ENCODE measurements around the gene C6orf132.

The C6orf132 gene

DNA sequence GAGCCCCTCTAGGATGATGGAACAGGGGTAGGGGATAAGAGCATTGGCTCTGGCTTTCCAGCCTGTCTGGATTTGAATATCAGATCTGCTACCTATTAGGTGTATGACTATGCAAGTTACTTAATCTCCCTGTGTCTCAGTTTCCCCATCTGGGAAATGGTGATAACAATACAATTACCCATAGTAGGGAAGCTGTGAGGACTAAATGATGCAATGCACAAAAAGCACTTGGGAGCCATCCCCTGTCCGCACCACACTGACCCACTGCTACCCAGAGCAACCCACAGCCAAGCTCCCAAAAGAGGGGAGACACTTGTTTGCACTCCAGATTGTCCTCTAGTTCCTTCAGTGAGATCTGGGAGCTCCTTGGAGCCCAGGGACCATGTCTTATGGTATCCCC lies 30.1 kb downstream of the C6orf132 start:
- no peak for TF ChIP-seq ZNF274 (IDR thresholded peaks at IDR 0.05; ENCODE audit: low read depth, low read length)
- no peak overlapping the region for H3K4me3 ChIP-seq (ENCODE audit: low read length)

DNA sequence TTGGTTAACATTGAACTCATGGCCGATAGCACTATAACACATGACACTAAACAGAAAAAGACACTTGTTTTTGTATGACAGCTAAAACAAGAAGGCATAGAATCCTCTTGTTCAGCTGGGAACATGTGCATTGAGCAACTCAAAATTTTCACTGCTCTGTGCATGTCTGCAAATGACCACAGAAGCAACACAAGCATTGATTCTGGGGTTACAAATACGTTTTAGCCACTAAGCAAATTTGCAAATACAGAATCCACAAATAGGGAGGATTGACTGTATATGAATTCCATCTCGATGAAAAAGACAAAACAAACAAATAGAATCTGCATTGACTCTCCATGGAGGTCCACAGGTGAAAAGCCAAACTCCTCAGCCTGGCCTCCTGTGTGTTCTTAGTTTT lies 31.7 kb downstream of the C6orf132 start:
- no peak overlapping the region for H3K4me3 ChIP-seq (ENCODE audit: low read length)
- TF ChIP-seq ZNF274 (IDR thresholded peaks at IDR 0.05; ENCODE audit: low read depth, low read length): no peak

DNA sequence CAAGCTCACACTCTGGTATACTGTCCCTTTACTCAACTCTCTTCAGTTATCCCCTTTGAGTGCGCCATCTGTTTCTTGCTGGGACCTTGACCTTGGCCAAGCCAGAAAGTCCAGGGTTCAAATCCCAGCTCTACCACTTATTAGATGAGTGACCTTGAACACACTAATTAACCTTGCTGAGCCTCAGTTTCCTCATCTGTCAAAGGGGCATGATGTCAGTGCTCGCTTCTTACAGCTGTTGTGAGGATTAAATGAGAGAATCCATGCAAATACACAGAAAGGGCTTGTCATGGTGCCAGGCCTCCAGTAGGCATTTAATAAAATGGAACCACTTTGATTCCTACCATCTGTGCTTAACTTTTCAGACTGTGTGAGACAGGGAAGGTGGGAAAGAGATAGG lies 34.3 kb downstream of the C6orf132 start:
- no peak overlapping the region for H3K4me3 ChIP-seq (ENCODE audit: low read length)
- TF ChIP-seq ZNF274 (IDR thresholded peaks at IDR 0.05; ENCODE audit: low read depth, low read length): no peak

DNA sequence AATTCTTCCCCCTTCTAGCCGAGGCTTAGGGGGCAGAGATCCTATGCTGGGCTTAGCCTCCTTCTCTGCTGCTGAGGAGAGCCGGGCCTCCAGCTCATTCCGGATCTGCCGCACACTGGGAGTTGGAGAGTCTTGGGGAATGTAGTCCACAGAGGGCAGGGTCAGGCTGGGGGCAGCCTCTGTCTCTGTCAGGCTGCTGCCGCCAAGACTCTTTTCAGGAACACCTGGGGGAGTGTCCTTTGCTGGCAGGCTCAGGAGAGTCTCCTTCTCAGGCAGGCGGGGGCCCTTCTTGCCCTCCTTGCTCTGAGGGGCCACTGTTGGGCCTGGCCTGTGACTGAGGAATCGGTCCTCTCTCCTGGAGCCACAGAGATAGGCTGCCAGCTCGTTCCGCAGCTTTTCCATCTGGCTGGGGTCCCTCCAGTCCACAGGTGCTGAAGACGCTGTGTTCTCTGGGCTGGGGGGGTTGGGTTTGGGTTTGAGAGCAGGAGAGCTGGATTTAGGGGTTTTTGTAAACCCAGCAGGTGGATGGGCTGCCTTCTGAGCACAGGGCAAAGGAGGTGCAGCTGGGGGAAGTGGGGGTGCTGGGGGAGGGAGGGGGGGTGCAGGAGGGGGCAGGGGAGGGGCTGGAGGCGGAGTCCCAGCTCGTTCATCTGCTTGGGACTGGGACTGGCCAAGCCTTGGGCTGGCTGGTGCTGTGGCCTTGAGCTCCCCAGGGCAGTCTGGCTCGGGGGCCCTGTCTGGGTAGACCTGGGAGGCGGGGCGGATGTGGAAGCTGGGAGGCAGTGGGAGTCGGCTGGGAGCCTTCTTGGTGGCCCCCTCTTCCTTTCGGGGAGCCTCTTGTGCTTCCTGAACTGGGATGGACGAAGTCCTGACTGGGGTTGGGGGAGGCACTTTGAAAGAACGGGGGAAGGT lies 36.1 kb downstream of the C6orf132 start:
- H3K4me3 ChIP-seq (ENCODE audit: low read length): no peak overlapping the region
- no peak for TF ChIP-seq ZNF274 (IDR thresholded peaks at IDR 0.05; ENCODE audit: low read depth, low read length)

DNA sequence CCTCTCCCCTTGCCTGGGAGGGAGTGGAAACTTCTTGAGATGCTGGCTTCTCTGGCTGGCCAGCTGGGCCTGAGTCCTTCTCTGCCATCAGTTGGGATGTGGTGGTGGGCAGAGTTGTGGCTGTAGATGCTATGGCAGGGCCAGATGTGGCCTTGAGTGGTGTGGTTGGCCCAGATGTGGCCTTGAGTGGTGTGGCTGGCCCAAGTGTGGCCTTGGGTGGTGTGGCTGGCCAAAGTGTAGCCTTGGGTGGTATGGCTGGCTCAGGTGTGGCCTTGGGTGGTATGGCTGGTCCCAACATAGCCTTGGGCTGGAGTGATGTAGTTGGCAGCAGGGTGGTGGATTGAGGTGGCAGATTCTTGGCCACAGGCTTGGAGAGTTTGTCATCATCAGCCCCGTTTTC lies 36.7 kb downstream of the C6orf132 start:
- no peak for TF ChIP-seq ZNF274 (IDR thresholded peaks at IDR 0.05; ENCODE audit: low read depth, low read length)
- H3K4me3 ChIP-seq (ENCODE audit: low read length): no peak overlapping the region

DNA sequence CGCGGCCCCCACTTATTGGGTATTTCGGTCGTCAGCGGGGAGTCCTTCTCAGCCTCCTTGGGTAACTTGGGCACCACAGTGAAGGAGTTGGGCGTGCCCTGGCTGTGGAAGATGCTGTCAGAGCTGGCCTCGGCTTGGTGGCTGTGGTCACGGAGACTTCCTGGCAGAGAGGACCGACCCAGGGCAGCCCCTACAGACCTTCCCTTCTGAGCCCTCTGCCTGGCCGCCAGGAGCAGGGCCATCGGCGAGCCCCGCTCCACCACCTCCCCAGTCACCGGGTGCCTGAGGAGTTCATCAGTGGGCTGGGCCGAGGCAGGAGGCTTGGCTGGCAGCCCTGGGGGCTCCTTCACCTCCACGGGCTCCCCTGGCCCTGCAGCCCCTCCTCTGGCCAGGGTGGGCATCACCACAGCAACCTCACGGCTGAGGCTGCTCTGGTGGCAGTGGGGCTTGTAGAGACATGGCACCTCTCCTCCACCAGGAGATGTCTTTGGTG lies 37.2 kb downstream of the C6orf132 start:
- H3K4me3 ChIP-seq (ENCODE audit: low read length): no peak overlapping the region
- TF ChIP-seq ZNF274 (IDR thresholded peaks at IDR 0.05; ENCODE audit: low read depth, low read length): no peak

DNA sequence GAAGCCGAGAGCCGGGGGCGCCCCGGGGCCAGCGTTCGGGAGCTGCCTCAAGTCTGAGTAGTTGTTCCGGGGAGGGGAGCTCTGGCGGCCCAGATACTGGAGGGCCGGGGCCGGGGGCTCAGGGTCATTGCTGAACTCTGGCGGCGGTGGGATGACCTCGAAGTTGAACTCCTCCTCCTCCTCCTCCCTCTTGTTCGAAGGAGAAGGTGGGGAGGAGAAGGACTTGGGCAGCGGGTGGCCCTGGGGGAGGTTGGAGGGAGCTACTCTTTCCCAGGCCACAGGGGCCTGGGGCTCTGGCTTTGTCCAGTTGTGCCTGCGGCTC lies 37.7 kb downstream of the C6orf132 start:
- peak overlapping the region; percentile 28; the same call in 1 of the 2 replicates for H3K4me3 ChIP-seq (ENCODE audit: low read length)
- no peak for TF ChIP-seq ZNF274 (IDR thresholded peaks at IDR 0.05; ENCODE audit: low read depth, low read length)

DNA sequence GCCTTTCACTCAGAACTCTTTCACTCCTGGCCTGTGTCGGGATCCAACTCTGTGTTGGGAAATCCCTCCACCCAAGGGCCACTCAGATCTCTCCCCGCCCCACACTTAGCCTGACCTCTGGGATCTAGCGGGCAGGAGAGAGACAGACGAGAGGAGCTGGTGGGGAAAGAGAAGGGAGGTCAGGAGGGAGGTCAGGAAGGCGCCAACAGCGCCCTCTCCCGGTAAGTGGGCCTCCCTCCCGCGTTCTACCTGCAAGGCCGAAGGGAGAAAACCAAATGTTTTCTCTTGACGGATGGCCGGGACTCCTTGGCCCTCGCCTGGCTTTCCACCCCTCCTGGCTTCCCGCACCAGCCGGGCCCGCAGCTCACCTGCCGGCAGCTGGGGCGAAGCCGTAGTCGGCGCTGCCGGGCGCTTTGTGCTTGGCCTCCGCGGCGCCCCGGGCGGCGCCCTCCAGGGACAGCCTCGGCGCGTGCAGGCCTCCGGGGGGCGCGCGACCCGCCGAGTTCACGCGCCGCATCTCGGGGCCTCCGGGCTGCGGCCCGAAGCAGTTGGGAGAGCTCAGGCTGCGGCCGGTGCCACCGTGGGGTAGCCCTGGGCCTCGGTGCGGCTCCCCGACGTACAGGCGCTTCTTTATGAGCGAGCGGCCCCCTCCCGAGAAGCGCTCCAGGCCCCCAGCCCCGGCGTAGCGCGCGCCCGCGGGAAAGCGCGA lies 38.2 kb downstream of the C6orf132 start:
- TF ChIP-seq ZNF274 (IDR thresholded peaks at IDR 0.05; ENCODE audit: low read depth, low read length): no peak
- peak overlapping the region; percentile 28; the same call in 1 of the 2 replicates for H3K4me3 ChIP-seq (ENCODE audit: low read length)

DNA sequence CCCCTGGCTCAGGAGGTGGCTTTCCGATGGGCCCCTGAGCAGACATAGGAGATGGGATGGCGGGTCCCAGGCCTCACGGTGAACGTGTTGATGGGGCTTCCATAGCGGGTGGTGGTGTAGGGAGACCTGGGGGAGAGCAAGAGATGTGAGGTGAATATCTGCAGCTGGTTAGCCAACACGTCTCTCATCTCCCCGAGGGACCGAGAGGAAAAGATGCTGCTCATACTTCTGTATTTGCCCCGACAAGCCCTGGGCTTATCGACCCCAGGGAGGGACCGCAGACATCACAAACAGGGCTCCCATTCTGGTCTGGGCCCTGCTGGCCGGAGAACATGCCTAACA lies 38.7 kb downstream of the C6orf132 start:
- no peak for TF ChIP-seq ZNF274 (IDR thresholded peaks at IDR 0.05; ENCODE audit: low read depth, low read length)
- H3K4me3 ChIP-seq (ENCODE audit: low read length): no peak overlapping the region; the same call in 1 of the 2 replicates

DNA sequence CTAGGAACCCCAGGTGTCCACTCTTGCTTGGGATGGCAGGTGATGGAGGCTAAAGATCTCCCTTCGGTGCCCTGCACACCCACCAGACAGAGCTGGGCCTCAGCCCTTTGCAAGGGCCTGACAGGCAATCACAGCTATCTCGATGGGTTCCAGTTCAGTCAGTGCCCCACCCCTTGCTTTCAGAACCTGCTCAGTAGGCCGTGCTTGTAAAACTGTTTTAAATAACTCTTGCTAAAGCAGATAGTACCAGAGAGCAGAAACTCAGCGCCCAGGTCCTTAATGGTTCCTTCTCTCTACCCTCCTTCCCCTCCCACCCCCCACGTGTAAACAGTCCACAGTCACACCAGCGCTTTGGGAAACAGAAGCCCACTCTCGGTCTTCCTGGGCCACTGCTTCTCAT lies 39.2 kb downstream of the C6orf132 start:
- no peak for TF ChIP-seq ZNF274 (IDR thresholded peaks at IDR 0.05; ENCODE audit: low read depth, low read length)
- no peak overlapping the region for H3K4me3 ChIP-seq (ENCODE audit: low read length)

DNA sequence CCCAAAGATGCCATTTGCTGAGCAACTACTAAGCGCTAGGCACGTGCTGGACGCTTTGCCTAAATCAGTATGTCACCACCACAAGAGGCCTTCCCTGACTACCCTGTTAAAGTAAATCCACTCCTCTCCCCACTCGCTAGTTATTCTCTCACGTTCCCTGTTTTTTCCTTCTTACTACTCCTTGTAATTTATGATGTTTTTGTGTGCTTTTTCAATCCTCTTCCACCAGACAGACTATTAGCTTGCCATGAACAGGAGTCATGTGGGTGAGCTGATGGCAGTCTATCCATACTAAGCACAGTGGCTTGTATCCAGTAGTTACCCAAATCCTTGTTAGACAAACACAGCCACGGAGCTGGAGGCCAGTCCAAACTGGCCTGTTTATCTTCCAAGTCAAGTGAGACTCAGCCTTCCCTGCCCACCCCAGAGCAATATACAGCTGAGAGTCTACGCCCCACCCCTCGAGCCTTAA lies 41.2 kb downstream of the C6orf132 start:
- TF ChIP-seq ZNF274 (IDR thresholded peaks at IDR 0.05; ENCODE audit: low read depth, low read length): no peak
- no peak overlapping the region for H3K4me3 ChIP-seq (ENCODE audit: low read length)

DNA sequence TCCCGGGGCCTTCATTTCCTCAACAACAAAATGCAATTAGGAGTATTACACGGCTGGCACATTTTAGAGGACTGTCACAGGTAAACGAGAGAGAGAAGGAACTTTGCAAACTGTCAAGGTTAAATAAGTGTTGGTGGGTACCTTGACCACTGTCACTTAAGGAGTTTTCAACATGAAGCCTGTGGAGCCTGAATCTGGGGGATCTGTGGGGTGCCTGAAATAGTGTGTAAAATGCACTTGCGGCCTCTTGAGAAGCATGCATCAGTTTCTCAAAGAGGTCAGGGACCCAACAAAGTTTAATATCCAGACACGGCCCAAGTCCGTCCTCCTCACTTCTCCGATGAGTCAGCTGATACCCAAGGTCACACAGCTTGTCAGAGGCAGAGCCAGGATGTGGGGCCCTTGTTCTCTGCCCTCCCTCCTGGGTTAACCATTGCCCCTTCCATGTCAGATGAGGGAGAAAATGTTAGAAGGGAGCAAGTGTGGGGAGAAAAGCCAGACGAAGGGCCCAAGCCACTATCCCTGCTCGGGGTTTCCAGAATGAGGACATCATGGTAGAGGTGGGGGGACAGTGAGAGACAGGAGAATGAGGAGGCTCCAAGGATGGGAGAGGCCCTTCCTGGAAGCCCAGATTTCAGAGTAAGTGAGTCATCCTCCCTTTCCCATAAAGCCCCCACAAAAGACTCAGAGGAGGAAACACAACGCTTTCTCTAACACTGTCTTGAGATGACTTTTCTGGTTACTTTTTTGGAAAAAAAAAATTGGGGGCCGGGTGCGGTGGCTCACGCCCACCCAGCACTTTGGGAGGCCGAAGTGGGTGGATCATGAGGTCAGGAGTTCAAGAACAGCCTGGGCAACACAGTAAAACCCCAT lies 42.2 kb downstream of the C6orf132 start:
- no peak overlapping the region for H3K4me3 ChIP-seq (ENCODE audit: low read length)
- no peak for TF ChIP-seq ZNF274 (IDR thresholded peaks at IDR 0.05; ENCODE audit: low read depth, low read length)

DNA sequence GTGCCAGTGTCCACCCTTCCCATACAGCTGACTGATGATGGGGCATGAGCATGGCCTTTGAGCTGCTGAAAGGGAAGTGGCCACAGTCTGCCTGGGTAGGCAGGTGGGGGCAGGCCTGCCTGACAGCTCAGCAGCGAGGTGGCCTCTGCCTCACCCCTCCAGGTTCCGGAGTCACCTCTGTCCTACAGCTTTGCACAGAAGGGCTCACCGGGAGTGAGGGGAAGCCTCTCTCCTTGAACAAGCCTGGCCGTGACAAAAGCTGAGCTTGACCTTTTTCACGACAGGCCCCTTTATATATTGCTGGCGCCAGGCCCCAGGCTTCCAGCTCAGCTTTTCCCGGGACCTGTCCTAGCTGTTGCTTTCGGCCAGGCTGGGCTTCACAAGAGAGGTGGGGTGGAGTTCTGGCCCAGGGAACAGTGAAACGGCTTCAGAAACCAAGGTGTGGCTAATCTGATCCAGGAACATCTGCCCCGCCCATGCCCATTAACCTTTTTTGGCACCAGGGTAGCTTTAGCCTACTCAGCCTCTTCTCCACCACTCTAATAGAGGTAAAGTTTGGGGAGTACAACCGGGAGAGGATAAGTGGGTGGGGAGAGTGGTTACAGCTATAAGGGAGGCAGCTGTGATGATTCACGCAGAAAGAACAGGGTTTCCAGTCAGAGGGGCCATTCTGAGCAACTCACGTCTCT lies 42.9 kb downstream of the C6orf132 start:
- no peak for TF ChIP-seq ZNF274 (IDR thresholded peaks at IDR 0.05; ENCODE audit: low read depth, low read length)
- no peak overlapping the region for H3K4me3 ChIP-seq (ENCODE audit: low read length)

Data from GM08714 (cell line).